ENCODE data around the gene PTGR3. TPM values are rescaled to one million over a fixed set of nuclear protein-coding genes. Genes with fewer than 3 reads are reported as not detected.

PTGR3 gene, protein sequence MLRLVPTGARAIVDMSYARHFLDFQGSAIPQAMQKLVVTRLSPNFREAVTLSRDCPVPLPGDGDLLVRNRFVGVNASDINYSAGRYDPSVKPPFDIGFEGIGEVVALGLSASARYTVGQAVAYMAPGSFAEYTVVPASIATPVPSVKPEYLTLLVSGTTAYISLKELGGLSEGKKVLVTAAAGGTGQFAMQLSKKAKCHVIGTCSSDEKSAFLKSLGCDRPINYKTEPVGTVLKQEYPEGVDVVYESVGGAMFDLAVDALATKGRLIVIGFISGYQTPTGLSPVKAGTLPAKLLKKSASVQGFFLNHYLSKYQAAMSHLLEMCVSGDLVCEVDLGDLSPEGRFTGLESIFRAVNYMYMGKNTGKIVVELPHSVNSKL
- 10.8 TPM for total RNA-seq

DNA sequence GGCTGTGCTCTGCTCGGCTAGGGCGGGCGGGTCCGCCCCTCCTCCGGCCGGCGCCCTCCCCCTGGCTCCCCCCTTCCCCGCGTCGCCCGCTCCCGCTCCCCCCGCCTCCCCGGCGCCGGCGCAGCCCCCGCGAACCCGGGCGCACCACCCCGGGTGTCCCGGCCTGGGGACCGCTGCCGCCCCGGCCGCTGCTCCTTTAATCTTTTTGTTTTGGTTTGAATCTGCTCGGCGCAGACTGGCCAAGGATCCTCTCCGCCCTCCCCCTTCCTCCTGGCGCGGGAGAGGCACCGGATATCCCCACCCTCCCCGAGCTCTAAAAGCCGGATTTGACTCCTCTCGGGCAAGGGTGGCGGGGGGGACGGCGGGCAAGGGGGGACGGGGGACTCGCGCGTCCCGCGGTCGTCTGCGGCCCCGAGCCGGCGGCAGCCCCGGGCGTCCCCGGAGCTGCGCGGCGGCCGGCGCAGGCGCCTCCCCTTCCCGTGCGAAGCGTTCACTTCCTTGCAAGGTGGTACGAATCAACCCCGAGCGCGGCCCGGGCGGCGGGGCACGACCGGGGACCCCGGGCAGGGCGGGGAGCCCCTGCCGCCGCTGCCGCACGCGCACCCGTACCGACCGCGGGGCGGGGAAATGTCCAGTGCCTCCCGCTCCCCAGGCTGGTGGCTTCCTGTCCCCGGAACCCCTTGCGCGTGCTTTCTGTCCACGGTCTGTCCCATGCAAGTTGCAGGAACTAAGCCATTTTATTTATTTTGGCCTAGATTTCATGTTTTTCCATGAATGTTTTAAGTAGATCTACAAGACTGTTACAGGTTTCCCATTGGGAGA, at the start of gene PTGR3:
PTGR3 (minus strand) TSS at position 11 of the 822 bp plus-strand sequence. CDS start 81 bp downstream, outside the sequence.
- DNase-seq (ENCODE audit: low read depth in 2 of 3, low spot score in 2 of 3) = peak in 2 of 3 donors; percentile 85 to 89

DNA sequence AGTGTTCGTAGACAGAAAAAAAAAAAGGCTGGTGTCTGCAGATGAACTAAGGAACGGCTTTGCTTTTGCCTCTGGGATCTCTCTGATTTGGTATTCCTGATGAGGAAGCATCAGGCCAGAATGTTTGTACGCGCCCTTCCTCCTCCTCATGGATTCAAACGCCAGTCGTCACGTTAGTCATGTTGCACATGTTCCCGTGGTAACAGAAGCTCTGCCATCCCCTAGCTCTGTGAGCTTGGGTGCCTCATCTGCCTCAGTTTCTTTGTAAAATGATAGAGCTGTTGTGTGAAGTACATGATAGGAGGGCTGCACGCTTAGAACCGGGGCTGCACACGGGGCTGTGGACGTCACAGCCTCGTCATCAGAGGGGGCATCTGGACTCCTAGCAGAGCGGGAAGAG, 48.7 kb upstream of the PTGR3 start:
- DNase-seq (ENCODE audit: low read depth in 2 of 3, low spot score in 2 of 3) = no peak

DNA sequence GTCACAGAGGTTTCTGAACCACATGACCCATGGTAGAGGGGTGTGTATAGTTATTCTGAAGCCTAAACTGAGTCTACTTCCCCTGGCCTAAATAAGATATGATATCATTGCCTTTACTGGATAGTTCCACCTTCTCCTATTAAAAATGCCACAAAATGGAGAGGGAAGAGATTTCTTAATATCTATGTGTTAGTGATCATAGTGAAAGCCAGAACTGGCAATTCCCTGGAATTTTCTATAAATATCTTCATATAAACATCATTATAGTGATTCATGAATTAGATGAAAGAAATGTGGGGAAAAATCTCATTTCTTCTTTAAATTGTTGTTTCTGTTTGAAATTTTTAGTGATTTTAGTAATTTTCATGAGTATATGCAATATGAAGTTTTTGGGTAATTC, 47.4 kb upstream of the PTGR3 start:
- DNase-seq (ENCODE audit: low read depth in 2 of 3, low spot score in 2 of 3) = no peak

DNA sequence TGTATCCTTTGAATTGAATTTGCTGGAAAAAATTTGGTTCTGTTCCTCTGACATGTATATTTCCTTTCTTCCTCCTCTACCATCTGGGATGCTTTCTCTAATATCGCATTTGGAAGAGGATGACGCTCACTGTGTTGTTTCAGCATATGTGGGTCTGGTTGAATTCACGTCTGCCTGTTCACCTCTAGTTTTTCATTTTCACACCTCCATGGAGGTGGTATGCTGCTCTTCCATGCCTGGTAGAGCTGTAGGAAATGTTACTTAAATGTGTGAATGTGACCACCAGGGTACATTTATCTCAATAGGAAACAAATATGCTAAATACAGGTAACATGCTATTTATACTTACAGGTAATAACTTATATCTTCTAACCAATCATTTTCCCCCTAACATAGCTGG, 46.2 kb upstream of the PTGR3 start:
- DNase-seq (ENCODE audit: low read depth in 2 of 3, low spot score in 2 of 3) = no peak

DNA sequence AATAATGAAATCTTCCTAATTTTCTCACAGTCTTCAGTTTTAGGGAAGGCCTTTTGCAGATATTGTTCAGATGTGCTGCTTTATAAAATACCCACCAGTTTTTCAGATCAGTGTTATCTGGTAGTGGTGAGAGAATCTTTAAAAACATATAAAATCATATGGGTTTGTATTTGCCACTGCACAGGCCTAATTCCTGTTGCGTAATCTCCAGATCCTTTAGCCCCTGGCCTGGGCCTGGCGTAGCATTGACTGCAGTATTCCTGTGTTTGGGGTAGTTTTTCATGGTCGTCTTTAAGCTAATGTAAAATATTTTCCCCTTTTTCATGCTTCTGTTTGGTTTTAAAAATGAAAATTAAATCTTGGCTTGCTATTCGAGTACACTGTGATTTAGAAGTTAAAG, 44.8 kb upstream of the PTGR3 start:
- no peak for DNase-seq (ENCODE audit: low read depth in 2 of 3, low spot score in 2 of 3)

DNA sequence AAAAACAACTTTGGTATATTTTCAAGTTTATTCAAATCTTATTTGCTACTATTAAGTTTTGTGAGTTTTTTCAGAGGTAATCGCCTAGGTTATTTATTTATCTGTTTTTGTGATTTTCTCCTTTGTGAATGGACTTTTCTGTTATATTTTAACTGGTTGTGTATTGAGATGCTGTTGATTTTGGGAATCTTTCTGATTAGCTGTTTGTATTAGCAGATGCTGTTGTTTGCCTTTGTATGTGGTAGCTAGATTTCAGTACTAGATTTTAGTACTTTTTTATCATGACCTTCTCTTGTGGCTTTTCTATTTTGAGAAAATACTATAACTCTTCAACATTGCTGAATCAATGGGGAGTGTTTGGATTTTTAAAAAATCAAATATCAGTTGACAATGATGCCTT, 44.1 kb upstream of the PTGR3 start:
- no peak for DNase-seq (ENCODE audit: low read depth in 2 of 3, low spot score in 2 of 3)

DNA sequence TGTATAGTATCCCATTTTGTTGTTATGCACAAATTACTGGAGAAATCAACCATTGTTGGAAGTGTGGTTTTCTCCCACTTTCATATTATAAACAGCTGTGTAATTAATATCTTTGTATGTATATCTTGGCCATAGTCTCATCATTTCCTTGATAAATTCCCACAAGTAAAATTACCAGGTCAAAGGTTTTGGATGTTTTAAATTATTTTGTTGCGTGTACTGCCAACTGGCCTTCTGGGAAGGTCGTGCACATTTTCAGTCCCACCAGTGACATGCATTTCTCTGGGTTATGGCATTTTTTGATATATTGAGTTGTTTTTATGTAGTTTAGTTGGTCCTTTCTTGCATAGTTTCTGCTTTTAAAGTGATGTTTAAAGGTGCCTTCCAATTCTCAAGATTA, 43.2 kb upstream of the PTGR3 start:
- no peak for DNase-seq (ENCODE audit: low read depth in 2 of 3, low spot score in 2 of 3)

DNA sequence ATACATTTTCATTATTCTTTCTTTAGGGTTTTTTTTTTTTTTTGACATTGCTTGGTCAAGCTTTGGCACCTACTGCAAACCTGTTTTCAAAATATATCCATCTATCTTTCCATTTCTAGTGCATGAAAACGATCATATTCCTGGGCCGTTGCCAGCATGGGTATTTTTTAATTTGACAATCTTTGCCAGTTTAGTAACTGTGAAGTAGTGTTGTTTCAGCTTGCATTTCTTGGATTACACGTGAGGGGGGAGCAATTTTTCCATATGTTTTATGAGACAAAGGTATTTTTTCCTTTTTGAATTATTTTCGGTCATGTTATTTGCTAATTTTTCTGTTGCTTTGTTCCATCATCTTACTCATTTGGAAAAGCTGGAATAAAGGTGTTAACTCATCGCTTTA, 42.5 kb upstream of the PTGR3 start:
- DNase-seq (ENCODE audit: low read depth in 2 of 3, low spot score in 2 of 3) = no peak

DNA sequence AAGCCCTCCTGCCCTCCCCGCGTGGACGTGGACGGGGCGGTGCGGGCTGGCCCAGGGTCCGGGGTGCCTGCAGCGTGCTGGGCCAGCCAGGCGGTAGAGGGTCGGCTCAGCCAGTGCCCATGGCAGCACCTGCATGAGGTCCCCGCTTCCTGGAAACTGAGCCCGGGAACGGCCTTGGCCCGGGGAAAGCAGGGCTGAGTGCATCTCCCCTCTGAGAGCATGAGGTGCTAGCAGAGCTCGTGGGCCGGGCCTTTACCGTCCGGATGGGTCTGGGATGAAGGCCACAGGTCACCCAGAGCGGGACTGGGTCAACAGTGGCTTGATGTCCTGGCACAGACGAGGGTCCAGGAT, 41.5 kb upstream of the PTGR3 start:
- no peak for DNase-seq (ENCODE audit: low read depth in 2 of 3, low spot score in 2 of 3)

DNA sequence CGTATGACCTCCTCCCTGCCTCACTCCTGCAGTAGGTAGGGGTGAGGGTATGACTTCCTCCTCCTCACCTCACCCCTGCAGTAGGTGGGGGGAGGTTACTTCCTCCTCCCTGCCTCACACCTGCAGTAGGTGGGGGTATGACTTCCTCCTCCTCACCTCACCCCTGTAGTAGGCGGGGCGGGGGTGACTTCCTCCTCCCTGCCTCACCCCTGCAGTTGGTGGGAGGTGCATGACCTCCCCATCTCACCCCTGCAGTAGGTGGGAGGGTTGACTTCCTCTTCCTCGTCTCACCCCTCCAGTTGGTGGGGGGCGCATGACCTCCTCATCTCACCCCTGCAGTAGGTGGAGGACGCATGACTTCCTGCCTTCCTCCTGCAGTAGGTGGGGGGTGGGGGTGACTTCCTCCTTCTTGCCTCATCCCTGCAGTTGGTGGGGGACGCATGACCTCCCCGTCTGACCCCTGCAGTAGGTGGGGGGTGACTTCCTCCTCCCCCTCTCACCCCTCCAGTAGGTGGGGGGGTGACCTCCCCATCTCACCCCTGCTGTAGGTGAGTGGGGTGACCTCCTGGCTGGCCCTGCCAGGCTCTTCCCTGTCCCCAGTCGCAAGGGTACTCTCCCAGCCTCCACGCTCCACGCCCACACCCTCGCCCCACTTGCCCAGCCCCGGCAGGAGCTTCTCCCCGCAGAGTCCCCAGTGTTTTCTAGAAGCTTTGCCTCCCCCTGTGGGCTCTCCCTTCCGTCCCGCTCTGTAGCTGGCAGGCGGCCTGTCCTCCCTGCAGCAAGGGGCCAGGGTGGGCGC, 40.9 kb upstream of the PTGR3 start:
- peak in 1 of 3 donors; percentile 50 for DNase-seq (ENCODE audit: low read depth in 2 of 3, low spot score in 2 of 3)

DNA sequence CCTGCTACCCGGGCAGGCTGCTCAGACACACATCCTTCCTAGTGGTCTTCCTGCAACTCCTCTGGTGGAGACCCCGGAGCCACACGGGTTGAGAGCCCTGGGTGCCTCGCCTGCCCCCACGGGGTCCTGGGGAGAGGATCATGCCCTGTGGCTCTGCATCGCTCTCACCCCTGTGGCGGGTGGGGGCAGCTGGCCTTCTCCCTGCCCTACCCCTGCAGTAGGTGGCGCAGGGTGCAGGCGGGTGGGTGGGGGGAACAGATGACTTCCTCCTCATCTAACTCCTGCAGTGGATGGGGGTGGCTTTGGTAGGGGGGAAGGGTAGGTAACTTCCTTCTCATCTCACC, 40.2 kb upstream of the PTGR3 start:
- DNase-seq (ENCODE audit: low read depth in 2 of 3, low spot score in 2 of 3) = no peak

DNA sequence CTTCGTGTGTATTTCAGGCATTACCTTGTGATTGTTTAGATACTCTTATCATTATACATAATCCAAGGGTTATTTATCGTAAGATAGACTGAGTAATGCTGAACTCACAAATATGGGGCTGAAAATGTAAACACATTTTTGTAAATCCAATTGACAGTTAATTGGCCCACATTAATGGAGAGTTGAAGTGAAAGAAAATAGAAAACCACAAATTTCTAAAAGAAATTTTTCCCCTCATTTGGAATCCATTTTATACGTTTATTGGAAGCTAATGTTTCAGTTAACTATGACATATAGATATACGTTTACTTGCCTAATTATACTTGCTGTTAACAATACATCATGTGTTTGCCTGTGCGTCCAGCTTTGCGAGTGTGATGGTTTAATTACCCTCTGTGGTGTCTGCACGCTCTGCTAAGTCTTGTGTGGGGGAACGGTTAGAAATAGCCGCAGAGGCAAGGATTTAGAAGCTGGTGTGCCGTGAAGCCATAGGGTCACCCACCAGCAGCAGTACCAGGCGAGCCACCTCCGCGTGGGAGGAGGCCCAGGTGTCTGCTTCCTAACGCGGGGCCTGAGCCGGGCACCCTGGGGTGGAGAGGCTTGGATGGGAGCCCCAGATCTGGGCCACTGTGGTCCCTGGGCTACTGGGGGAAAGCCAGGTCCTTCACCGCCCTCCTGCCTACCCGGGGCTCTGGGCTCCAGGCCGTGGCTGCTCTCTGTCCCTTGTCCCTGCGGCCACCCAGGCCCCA, 39.7 kb upstream of the PTGR3 start:
- DNase-seq (ENCODE audit: low read depth in 2 of 3, low spot score in 2 of 3) = no peak

DNA sequence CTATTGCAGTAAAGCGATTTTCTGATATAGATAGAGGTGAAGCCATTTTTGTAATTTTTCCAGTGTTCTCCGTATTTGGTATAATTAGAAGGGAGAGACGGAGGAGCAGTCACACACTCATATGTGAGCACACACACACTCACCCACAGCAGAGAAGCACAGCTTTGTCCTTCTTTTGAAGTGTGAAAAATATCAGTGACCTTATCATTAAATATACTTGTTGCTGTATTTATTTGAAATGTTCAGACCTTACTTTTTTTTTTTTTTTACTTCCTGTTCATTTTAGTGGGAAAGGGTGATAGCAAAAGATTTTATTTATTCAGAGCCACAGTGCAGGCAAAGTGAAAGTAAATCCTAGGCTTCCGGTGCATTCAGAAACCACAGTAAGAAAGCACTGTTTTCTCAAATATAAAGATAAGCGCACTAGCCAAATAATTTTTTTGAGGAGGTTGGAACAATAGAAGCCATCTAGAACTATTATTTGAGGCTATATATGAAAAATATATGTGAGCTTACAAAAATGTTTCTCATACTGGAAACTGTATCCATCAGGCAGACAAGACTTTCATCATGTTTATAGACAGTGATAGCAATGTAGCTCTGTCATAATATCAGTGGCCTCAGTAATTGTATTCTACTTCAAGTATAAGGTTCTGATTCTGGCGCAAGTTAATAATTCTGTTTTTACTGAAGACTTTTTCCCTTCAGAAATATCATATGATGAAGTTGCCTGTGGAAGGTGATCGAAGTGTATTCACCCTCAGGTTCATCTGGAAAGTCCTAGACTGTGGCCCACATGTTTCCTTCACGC, 38.9 kb upstream of the PTGR3 start:
- peak in 2 of 3 donors; percentile 51 to 75 for DNase-seq (ENCODE audit: low read depth in 2 of 3, low spot score in 2 of 3)

DNA sequence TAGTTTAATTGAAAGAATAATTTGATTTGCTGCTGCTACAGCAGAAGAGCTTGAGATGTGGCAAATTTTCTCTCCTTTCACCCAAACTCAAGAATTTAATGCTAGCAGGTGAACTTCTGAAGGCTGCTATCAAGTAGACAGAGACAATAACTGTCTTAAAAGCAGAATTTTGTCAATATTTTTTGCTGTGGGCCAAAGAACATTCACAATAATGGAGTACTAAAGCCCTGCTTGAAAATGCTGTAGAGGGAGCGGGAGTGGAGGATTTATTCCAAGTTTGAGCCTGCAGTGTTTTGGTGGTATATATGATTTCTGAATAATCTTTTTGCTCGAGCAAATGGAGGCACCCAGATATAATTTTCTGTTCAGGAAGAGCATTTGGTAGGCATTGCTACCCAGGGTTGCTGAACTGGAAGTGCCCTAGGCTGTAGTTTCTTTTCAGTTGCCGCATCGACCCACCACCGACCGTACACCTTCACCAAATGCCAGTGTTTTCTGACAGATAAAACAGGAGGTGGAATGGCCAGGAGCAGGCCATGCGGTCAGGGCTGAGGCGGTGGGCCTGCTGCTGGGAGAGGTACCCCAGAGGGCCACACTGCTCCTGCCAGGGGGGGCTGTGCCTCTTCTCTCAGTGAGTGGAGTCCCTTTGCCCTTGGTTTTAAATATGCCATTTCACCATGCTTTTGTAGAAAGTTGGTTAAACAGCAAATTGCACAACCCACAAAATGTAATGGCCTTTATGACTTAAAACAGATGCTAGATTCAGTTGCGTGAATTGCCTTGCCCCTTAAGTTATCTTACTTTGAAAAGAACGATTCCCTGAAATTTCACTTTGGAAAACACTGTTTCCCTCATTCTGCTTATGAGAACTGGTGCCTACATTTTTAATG, 38.0 kb upstream of the PTGR3 start:
- no peak for DNase-seq (ENCODE audit: low read depth in 2 of 3, low spot score in 2 of 3)

DNA sequence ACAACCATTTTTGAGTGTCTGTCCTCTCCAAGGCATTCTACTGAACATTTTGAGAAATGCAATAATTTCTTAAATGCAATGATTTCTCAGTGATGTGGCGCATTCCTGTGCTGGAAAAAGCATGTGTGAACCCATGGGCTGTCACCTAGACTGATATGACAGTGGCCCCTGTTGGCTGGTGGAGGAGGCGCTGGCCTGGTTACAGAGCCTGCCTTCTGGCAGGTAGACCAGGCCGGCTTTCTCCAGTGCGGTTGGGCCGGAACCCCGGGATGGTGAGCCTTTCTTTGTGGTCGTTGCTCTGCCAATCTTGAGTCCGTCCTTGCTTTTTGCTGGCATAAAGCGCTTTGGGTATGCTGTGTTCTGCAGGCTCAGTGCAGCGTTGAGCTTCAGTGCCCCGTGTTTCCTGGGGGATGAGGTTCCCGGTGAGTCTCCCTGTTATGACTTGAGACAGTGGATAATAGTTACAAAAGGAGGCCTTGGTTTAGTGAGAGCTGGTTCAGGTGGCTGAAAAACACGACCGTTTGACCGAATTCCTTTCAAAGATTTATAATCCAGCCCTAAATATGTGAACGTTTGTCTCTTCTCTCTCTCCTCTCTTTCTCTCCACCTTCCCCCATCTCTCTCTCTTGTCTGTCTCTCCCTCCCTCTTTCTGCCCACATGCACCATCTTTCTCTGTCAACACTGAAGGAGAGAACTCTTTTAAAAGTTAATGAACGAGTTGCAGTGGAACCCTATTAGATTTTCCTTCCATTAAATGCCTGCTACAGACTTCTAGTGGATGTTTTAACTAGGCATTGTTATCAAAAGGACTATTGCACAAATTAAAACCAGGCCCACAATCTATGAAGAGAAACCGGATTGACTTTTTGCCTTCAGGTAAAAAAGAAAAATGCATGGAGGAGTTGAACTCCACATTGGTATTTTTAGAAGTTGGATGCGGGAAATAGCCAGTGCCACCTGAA, 35.7 kb upstream of the PTGR3 start:
- DNase-seq (ENCODE audit: low read depth in 2 of 3, low spot score in 2 of 3) = peak in 1 of 3 donors; percentile 40

DNA sequence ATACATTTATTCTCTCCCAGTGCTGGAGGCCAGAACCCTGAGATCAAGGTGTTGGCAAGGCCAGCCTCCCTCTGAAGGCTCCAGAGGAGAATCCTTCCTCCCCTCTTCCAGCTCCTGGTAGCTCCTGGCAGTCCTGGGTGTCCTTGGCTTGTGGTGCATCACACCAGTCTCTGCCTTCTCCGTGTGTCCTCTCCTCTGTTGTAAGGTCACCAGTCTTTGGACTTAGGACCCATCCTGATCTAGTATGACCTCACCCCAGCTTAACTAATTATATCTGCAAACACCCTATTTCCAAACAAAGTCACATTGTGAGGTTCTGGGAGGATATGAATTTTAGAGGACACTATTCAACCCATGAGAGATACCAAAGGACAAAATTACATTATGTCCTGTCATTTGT, 32.8 kb upstream of the PTGR3 start:
- no peak for DNase-seq (ENCODE audit: low read depth in 2 of 3, low spot score in 2 of 3)

DNA sequence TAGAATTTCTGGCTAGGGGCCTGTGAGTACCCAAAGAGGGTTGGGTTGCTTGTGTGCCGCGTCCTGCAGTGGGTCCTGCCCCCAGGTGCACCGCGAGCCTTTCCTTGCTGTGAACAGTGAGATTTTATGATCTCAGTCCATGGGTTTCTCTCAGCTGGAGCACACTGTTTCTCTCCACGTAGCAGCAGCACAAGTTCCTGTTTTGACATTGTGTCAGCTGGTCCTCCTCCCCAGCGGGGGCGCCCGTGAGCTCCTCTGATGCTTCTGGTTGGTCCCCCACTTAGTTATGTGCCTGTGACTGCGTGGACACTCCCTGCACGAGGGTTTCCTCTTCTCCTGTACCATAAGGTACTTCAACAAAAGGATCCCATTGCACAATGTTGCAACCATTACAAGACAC, 31.5 kb upstream of the PTGR3 start:
- peak in 1 of 3 donors; percentile 15 for DNase-seq (ENCODE audit: low read depth in 2 of 3, low spot score in 2 of 3)

DNA sequence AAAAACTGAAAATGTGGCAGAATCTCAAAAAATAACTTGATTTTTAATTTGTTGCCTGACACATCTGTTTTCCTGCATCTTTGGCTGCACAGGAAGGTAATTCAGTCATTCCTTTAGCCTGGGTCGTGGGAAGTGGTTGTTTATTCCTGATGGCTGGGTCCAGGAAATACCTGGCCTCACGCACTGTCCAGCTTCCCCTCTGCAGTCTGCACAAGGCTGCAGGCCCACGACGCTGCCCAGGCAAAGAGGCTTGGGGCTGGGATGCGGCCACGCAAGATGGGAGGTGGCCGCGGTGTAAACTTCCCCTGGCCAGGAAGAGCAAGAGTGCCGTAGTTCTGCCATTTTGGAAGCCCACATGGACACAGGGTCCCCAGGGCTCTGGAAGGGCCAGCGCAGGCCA, 29.8 kb upstream of the PTGR3 start:
- DNase-seq (ENCODE audit: low read depth in 2 of 3, low spot score in 2 of 3) = no peak
